SHP77 treated with DMSO at 0.1 percent for 48 hours (cell line): Measurements from ENCODE around the gene SCTR.

ENCODE experiments used
- DNase-seq: peaks from one replicate; lab custom pipeline; 2025; lab: John Stamatoyannopoulos, UW

Gene SCTR

DNA sequence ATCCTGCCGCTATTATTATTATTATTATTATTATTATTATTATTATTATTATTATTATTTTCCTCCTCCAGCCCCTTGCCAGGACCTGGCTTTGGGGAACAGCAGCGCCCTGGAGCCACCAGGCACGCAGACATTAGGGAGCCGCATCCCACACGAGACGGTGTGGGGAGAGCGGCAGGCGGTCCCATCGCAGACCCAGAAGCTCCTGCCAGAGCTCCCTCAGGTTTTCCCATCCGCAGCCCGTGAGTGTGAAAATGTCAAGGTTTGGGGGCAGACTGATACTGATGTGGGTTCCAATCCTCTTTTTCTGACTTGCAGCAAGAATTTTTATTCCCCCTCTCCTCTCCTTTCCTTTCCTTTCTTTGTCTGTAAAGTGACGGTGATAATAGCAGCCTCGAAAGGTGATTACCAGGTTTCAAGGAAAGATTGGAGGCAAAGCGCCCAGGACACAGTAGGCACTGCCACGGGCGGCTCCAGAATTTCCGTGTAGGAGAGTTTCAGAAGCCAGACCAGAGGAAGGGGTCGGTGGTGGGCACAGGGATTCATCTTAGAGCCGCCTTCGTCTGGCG is 816 bp downstream of the SCTR start:
- no peak for DNase-seq

DNA sequence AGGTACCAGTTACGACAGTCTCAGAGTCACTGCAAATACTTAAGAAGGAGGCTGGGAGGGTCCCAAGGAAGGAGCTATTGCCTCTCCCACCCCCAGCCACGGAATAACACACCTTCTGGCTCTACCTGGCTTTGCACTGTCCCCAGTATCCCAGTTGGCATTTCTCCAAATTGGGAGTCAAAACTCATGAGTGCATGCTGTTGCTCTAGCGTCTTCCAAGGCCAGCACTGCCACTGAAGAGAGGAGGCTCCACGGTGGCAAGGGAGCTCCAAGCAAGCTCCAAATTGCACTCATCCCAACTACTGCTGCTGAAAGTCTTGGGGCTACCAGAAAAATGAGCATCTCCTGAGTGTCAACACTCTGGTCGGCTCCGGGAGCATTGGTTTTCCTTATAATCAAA is 1.6 kb downstream of the SCTR start:
- DNase-seq = no peak

DNA sequence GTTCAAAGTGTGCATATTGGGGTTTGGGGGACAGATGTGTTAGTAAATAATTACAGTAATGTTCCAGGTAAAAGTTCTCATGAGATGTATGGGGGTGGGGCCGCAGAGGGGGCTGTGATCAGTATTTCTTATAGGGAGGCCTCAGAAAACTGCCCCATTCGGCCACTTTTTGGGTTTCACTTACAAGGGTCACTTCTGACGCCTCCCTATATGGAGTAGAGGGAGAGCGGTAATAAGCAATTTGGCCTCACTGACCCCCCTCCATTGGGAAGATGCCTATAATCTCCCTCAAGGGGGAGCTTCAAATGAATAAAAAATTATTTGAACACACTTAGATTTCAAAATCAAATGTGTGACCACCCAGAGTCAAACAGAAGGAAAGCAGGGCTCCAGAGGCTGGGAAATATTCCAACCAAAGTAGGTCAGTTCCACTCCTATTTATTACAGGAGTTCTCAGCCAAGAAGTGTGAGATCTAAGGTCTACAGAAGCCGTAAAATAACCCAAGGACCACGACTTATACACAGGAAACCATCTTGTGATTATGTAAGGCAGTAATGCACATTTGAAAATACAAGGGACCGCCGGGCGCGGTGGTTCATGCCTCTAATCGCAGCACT is 2.7 kb downstream of the SCTR start:
- DNase-seq = no peak

DNA sequence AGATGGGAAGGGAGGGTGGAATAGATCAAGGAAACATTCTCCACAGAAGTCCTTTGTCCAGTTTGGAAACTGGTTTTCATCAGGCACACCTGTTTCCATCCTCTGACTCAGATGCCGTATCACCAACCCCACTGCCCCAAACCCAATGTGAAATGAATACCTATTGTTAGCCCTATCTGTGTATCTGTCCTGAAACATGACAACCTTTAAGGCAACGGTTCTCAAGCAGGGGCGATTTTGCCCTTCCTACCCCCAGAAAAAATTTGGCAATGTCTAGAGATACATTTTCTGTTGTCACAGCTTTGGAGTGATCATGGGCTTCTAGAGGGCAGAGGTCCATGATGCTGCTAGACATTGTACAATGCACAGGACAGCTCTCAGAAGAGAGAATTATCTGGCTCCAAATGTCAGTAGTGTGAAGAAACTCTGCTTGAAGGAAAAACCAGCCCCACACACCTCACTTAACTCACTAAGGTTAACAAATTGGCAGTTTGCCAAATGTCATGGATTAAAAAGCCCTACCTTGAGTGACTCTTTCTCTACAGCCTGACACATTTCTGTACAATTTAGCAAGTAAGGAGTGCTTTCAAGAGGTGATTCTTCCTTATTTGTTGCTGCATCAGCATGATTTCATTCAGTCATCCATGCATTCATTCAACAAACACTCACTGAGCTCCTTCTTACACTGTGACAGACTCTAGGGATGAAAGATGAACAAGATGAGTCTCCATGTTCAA is 3.4 kb downstream of the SCTR start:
- DNase-seq = no peak

DNA sequence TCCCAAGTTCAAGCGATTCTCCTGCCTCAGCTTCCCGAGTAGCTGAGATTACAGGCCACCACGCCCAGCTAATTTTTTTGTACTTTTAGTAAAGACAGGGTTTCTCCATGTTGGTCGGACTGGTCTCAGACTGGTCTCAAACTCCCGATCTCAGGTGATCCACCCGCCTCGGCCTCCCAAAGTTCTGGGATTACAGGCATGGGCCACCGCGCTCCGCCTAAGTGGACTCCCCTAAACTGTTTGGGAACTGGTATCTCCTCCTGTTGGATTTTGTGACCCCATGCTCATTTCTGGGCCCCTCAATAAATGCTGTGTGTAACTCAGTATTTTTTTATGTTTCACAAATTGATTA is 5.2 kb downstream of the SCTR start:
- DNase-seq = no peak

DNA sequence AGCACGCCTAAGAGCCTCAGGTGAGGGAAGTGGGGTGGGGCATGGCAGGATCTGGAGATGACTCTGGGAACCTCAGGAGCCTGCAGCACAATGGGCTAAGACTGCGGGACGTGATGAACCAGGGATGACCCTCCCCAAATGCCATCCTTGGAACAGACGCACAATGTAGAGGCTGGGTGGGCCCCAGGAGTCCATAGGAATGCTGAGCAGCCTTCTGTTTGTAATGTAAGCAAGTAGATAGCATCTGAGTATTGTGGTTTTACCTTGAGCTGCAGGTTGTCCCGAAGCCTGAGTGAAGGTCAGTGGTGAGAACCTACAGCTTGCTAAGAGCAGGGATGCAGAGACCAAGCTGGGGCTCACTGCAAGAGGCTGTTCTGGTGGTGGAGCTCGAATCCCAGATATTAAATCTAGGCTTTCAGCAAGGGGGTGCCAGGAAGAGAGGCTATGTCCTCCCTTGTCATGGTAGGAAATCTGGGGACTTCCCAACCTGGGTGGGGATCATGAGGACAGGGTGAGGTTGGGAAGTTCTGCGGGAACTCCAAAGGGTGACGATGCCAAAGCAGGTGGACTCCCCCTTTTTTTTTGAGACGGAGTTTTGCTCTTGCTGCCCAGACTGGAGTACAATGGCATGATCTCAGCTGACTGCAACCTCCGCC is 5.8 kb downstream of the SCTR start:
- DNase-seq = no peak

DNA sequence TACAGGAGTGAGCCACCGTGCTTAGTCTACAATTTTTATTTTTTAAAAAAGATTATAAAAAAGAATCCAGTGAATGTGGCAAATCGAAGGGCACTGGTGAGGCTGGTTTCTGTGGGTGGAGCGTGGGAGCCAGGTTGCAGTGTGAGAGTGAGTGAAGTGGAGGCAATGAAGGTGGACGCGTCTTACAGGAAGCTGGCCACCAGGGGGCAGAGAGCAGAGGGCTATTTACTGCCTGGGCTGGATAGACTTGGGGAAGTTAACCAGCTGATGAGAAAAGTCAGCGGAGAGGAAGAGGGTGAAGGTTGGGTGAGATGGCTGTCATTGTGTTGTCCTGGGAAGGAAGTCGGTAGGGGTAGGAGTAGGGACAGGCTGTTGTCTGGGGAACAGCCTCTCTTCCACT is 6.8 kb downstream of the SCTR start:
- DNase-seq = no peak

DNA sequence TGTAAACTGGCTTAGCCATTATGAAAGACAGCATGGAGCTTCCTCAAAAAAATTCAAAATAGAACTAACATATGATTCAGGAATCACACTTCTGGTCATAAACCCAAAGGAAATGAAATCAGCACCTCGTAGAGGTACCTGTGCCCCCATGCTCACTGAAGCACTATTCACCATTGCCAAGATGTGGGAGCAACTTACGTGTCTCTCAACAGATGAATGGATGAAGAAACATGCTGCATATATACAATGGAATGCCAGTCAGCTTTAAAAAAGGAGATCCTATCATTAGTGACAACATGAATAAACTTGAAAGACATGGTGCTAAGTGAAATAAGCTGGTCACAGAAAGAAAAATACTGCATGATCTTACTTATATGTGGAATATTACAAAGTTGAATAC is 8.2 kb downstream of the SCTR start:
- DNase-seq = no peak

DNA sequence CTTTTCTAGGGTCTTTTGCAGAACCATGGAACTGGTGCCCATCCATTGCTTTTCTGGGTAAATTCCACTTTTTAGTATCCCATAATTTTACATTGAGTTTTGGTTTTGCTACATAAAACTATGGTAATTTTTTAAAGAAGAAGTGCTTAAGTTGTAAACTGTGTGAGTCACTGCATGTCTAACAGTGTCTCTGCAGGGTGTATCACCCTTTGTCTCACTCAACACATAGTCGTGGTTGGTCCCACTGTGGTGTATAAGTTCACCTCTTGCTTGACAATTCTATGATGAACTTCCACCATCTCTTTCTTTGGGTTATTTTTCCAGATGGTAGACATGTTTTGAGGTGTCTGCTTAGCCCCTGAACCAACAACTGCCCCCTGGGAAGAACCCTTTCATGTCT is 10.5 kb downstream of the SCTR start:
- no peak for DNase-seq

DNA sequence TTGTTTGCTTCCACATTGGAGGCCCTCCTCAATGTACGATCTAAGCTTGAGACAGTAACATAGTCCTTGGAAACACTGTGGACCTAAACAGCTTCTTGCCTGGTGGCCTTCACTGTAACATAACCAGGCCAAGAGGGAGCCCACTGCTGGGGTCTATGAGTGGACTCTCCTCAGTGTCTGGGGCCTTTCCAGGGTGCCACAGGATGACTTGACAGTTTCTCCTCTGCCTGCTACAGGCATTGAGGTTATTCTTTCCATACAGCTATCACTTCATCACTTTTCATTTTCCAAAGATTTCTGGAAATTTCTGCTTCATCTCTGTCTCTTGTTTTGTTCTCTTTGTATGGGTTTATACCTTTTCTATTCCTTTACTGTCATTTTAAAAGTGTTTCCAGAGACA is 11.3 kb downstream of the SCTR start:
- no peak for DNase-seq

DNA sequence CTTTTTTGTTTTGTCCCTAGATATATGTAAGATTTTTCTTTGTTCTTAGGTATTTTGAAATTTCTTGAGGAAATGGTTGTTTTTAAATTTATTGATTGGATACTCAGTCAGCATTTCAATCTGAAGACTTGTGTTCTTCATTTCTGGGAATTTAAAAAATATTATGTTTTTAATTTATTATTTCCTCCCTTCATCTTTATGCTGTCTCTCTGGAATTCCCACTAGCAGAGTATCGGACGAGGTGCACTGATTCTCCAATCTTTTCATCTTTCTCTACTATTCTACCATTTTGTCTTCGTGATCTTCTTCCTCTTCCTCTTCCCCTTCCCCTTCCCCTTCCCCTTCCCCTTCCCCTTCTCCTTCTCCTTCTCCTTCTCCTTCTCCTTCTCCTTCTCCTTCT is 12.3 kb downstream of the SCTR start:
- no peak for DNase-seq

DNA sequence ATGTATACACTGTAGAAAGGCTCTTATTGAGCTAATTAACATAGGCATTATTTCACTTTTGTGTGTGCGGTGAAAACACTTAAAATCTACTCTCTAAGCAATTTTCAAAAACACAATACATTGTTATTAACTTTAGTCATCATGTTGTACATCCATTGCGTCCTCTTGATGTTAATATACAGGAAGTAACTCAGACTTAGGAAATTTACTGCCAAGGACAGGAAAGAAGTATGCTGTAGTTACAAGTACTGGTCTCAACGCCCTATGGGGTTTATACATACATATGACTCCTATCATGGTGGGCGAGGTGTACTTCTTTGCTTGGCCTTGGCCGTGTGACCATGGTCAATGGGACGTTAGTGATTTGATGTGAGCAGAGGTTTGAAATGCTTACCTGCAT is 15.5 kb downstream of the SCTR start:
- no peak for DNase-seq

DNA sequence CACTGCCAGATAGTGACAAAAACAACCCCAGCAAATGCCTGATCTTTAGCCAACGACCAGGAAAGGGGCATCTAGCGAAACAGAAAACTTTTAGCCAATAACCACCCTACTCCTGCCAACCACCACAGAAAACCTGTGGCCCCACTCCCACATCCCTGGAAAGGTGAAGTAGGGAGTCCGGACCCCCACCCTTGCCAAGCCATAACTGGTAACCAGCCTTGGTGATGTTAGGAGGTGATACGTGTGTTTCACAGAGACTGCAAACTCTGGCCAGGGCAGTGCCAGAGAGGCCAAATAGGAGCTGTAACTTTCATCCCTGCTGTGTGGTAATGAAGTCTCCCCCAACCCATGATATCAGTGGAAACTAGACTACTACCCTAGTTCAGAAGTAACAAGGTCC is 27.6 kb downstream of the SCTR start:
- no peak for DNase-seq

DNA sequence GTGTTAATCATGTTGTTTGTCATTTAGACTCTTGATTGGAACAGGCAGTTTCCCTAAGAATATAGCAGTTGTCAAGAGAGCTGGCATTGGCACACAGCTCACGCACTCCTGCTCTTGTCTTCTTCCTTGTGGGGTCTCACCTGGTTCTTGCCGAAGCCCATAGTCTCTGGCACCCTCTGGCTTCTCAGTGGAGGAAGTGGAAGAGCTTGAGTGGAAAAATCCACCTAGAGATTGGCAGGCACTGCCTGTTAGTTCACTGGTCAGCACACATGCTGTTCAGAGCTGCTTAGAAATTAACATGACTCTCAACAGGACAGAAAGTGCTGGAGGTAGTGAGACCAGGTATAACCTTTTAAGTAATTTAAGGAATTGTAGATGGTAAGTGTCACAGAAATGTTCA is 28.3 kb downstream of the SCTR start:
- no peak for DNase-seq

DNA sequence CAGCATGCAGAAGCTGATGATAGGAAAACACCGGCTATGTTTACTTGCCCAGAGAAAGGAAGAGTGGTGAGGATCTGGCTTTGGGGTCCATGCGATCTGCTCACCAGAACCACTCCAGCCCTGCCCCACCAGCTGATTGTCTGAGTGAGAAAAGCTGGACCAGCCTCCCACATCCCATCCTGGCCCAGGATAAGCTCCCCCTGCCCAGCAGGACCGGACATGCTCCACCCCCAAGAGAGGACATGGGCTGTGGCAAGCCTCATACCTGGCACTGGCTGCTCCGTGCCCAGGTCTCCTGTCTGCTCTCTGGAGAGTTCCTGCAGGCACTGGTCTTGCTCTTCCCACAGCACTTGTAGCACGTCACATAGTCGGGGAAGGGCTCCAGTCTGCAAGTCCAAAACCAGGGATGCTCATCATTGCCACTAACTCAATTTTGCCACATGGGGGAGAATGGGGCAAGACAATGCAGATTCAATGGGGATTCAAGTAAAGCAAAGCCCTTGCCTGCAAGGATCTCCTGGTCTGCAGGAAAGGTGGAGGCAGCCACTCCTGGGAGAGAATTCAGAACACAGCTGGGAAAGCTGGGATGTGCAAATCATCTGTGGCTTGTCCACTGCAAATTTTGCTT is 30.0 kb downstream of the SCTR start:
- no peak for DNase-seq

DNA sequence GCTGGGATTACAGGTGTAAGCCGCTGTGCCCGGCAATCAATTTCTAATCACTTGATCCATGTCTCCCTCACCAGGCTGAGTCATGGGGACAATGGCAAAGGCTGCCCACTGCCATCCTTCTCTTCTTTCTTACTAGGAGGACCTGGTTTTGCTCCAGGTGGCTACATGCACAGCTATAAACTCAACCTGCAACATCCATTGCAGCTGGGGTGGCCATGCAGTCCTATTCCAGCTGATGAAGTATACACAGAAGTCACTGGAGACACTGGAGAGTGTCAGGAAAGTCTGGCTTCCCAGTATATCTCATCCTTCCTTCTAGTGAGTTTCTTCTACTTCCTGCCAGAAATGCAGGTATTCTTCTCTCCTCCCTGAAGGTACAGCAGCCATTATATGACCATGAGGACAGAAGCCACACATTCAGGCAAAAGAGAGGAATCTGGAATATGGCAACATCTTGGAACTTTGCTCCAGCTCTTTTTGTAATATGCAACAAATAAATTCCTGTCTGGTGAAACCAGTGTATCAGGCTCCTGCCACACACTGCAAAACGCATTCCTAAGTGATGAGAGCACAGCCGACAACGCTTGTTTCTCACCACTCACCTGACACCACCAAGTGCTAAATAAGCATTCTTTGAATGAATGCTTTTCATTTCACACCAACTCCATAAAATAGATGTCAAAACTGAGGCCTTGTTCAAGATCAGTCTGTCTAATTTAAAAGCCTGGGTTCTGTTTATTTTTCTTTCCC is 32.3 kb downstream of the SCTR start:
- DNase-seq = no peak

DNA sequence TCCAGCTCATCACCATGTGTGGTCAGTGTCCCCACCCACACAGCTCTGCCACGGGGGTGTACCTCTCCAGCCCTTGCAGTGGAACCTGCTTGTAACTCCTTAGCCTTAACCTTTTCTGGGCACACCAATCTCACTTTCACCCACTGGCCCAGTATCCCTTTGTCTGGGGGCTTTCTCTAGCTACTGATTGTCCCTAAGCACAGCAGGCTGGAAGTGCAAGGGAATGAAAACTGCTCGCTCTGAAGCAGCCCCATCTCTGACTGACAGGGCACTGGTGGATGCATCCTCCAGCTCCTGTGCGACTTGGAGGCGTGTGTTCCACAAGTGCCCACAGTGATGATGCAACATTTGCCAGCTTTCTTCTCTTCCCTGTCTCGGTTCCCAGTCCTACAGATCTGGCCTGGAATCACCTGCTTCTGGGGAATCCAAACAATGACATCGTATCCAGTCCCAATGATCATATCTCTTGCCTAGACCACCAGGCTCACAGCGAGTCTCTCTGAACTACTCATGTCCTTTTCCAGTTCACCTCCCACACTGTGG is 33.6 kb downstream of the SCTR start:
- no peak for DNase-seq

DNA sequence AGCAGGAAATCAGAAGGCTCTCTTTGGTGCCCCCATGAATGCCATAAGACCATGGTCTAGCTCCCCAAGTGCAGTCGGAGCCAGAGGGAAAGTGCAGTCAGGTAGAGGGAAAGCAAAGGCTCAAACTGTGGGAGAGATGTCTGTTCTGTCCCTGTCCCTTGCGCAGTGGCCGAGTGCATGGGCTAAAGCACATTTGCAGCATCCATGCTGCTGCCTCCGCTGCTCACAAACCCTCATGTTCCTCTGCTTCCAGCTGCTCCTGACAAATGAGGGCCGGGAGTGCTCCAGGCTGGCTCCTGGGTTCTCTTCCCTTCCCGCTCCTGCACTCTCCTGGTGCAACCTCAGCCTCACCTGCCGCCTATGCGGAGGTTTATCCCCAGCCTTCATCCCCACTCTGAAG is 34.2 kb downstream of the SCTR start:
- no peak for DNase-seq

DNA sequence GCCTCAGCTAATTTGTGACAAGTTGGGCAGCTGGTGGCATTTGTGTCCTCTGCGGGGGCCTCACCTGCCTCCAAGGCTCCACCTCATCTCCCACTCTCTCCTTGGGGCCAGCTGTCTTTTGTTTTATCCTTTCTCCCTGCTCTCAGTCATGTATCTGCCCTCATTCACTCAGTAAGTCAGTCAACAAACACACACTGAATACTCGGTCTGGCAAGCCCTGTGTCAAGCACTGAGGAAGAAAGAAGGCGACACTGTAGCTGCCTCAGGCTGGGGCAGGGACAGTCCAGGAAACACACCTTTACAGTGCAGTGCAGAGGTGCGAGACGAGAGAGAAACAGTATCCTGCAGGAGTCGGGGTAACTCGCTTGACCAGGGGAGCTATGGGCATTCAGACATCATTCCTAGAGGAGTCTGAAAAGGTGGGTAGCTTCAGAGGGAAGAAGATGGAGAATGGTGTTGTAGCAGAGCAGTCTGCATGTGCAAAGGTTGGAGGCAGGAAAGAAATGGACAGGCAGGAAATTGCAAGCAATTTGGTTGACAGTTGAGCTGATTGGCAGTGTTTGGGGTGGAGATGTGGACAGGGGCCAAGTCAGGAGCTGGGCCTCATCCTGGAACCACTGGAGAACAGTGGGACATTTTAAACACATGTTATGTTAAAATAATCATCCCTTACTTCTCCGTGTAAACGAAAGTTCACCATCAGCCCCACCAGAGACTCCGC is 34.9 kb downstream of the SCTR start:
- DNase-seq = no peak

DNA sequence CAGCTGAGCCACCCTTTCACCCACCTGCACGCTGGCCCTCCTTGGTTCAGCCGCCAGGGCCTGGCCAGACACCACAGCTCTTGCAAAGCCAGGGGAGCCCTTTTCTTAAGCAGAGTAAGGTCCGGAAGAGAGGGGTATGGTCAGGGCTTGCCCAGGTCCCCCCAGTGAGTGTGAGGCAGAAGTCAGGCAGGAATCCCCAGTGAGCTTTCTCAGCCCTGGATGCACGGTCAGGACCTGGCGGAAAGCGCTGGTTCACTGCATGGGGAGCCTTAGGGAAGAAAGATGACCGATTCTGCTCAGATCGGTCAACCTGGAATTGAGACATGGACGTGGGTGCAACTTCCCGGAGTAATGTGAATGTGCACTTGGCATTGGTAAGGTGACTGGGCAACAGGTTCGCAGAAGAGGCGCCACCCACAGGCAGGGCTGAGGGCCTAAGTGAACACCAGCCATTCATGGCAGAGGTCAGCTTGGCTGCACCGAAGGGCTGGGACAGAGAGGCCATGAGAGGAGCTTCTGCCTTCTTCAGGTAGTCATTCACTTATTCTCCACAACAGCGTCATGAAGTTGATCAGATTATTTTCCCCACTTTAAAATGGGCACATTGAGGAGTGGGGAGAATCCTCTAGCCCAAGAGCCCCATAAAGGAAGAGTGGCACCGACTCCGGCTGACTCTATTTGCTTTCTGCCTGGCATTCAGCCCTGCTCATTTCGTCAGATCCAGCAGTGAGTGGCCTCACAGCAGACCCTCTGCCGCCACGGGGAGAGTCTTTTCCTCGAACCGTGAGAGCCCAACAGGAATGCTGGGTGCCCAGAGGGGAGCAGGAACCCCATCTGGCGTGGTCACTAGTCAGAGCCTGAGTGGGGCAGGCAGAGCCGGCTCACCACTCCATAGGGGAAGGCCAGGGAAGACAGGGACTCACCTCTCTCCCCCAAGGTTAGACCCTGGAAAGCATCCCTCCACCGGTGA is 35.8 kb downstream of the SCTR start:
- no peak for DNase-seq
